ENCODE data around the gene SNCB.

The SNCB gene

GRCh38 chr5:176674799-176675198 is 44.5 kb upstream of the SNCB start:
- no peak overlapping the region for H3K27ac ChIP-seq (replicated peaks)
- H3K27me3 ChIP-seq (ENCODE audit: insufficient read depth, poor library complexity, severe bottlenecking): peaks cover 5% of the 10 kb centered on the region
- TF ChIP-seq SPI1 (IDR thresholded peaks at IDR 0.05; ENCODE audit: borderline replicate concordance, low read depth): no peak
- DNase-seq (ENCODE audit: low read depth in 1 of 2, low spot score in 1 of 2): no peak
- H3K4me3 ChIP-seq (replicated peaks; ENCODE audit: insufficient read depth, low read length): no peak overlapping the region

GRCh38 chr5:176673651-176674583 is 43.6 kb upstream of the SNCB start:
- Histone ChIP-seq H3K4me3 (replicated peaks; ENCODE audit: insufficient read depth, low read length) (no peak overlapping the region), H3K27me3 (ENCODE audit: insufficient read depth, poor library complexity, severe bottlenecking) (peaks cover 1% of the 10 kb centered on the region), H3K27ac (replicated peaks) (no peak overlapping the region)
- no peak for TF ChIP-seq CTCF (IDR thresholded peaks at IDR 0.05; ENCODE audit: insufficient read depth, low read length)
- TF ChIP-seq SPI1 (IDR thresholded peaks at IDR 0.05; ENCODE audit: borderline replicate concordance, low read depth): no peak
- no peak for TF ChIP-seq GABPA (IDR thresholded peaks at IDR 0.05; ENCODE audit: low read depth)
- TF ChIP-seq POLR2AphosphoS5 (IDR thresholded peaks at IDR 0.05; ENCODE audit: low read depth): no peak
- TF ChIP-seq REST (IDR thresholded peaks at IDR 0.05; ENCODE audit: insufficient replicate concordance, low read depth): no peak
- no peak for DNase-seq (ENCODE audit: low read depth in 1 of 2, low spot score in 1 of 2)

- TF ChIP-seq GABPA (IDR thresholded peaks at IDR 0.05; ENCODE audit: low read depth) (no peak), CTCF (IDR thresholded peaks at IDR 0.05; ENCODE audit: insufficient read depth, low read length) (no peak), SPI1 (IDR thresholded peaks at IDR 0.05; ENCODE audit: borderline replicate concordance, low read depth) (no peak), REST (IDR thresholded peaks at IDR 0.05; ENCODE audit: insufficient replicate concordance, low read depth) (no peak), POLR2AphosphoS5 (IDR thresholded peaks at IDR 0.05; ENCODE audit: low read depth) (no peak)
- H3K27me3 ChIP-seq (ENCODE audit: insufficient read depth, poor library complexity, severe bottlenecking): peaks cover 3% of the 10 kb centered on the region
- no peak overlapping the region for H3K4me3 ChIP-seq (replicated peaks; ENCODE audit: insufficient read depth, low read length)
- H3K27ac ChIP-seq (replicated peaks): no peak overlapping the region
- no peak for DNase-seq (ENCODE audit: low read depth in 1 of 2, low spot score in 1 of 2)
These were observed 41.8 kb upstream of the SNCB start for GRCh38 chr5:176671890-176672747.

- no peak overlapping the region for H3K4me3 ChIP-seq (replicated peaks; ENCODE audit: insufficient read depth, low read length)
- H3K27ac ChIP-seq (replicated peaks): no peak overlapping the region
- TF ChIP-seq SPI1 (IDR thresholded peaks at IDR 0.05; ENCODE audit: borderline replicate concordance, low read depth) (no peak), POLR2AphosphoS5 (IDR thresholded peaks at IDR 0.05; ENCODE audit: low read depth) (no peak), GABPA (IDR thresholded peaks at IDR 0.05; ENCODE audit: low read depth) (no peak), CTCF (IDR thresholded peaks at IDR 0.05; ENCODE audit: insufficient read depth, low read length) (no peak), REST (IDR thresholded peaks at IDR 0.05; ENCODE audit: insufficient replicate concordance, low read depth) (no peak)
- H3K27me3 ChIP-seq (ENCODE audit: insufficient read depth, poor library complexity, severe bottlenecking): peaks cover 3% of the 10 kb centered on the region
- no peak for DNase-seq (ENCODE audit: low read depth in 1 of 2, low spot score in 1 of 2)
These were observed 41.1 kb upstream of the SNCB start for GRCh38 chr5:176671399-176671798.
